Measurements from ENCODE around the gene EXOC3. TPM values are rescaled to one million over a fixed set of nuclear protein-coding genes. Genes with fewer than 3 reads are reported as not detected.
A peak's percentile ranks its signal among the peaks of the same experiment; 100 is the strongest.

The EXOC3 gene
- total and polyA plus RNA-seq, 2 of the 4 experiments (the other 2 are of a cell fraction) = 35.1 to 47.5 TPM

DNA sequence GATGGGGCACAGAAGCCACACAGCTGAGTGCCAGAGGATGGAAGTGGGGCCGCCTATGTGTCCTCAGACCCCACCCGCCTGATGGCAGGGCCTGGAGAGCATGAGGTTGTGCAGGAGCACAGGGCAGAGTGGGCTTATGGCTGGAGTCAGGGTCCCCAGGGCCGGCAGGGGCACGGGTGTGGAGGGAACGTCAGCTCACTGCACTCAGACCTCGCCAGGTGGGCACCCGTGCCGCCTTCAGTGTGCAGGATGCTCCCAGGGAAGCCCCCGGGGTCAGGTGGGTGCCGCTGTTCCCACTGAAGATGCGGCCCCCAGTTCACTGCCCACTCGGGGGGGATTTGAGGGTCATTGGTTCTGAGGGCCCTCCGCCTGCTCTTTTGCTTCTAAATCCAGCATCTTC is 34.9 kb downstream of the EXOC3 start:
- Histone ChIP-seq H4K20me1 (ENCODE audit: insufficient read depth, low read length) (no peaks in the 10 kb centered on the region; the same call in 1 of the 2 replicates), H3K14ac (replicated peaks; ENCODE audit: low read depth, low read length) (no peak overlapping the region), H2AFZ (replicated peaks; ENCODE audit: low read length, poor library complexity) (no peak overlapping the region), H2AK9ac (replicated peaks; ENCODE audit: low read depth, low read length, poor library complexity) (peak overlapping the region; percentile 28), H3K4ac (ENCODE audit: low read depth, low read length) (no peak overlapping the region), H3K4me2 (ENCODE audit: low read depth, low read length) (no peak overlapping the region), H3K9me3 (ENCODE audit: control insufficient read depth, insufficient read depth, low read length) (no peaks in the 10 kb centered on the region), H4K5ac (ENCODE audit: low read depth, low read length) (no peak overlapping the region), H2BK15ac (ENCODE audit: low read depth, low read length) (no peak overlapping the region), H3K9ac (ENCODE audit: low read depth, low read length) (no peak overlapping the region), H2BK120ac (ENCODE audit: low read depth, low read length) (no peak overlapping the region), H3K23ac (ENCODE audit: low read depth, low read length) (no peak overlapping the region), H3K27me3 (ENCODE audit: control insufficient read depth, insufficient read depth, low read length) (no peaks in the 10 kb centered on the region), H2AK5ac (ENCODE audit: low read depth, low read length) (no peak overlapping the region), H4K8ac (ENCODE audit: low read depth in 2 of 2, low read length in 2 of 2) (no peak overlapping the region), H3K4me3 (ENCODE audit: insufficient read depth, low read depth, low read length) (no peak overlapping the region), H4K91ac (ENCODE audit: insufficient read depth, low read depth, low read length) (no peak overlapping the region), H3K18ac (ENCODE audit: low read depth, low read length) (no peak overlapping the region), H3K9me1 (ENCODE audit: insufficient read depth, low read length) (no peaks in the 10 kb centered on the region), H3K56ac (ENCODE audit: extremely low read depth, insufficient read depth, low read length) (no peak overlapping the region), H2BK20ac (ENCODE audit: low read depth, low read length) (no peak overlapping the region), H3K36me3 (ENCODE audit: control insufficient read depth, insufficient read depth, low read length) (no peaks in the 10 kb centered on the region), H3K27ac (ENCODE audit: insufficient read depth, low read length) (no peak overlapping the region), H3K79me1 (ENCODE audit: low read depth in 1 of 2, low read length in 2 of 2) (peaks cover 3% of the 10 kb centered on the region in 2 experiments; a peak in 2 of 4 replicates), H2BK5ac (ENCODE audit: low read depth, low read length, poor library complexity, severe bottlenecking) (no peak overlapping the region), H3K4me1 (ENCODE audit: control insufficient read depth, insufficient read depth, low read length) (peaks cover 2% of the 10 kb centered on the region; the same call in 1 of the 2 replicates)
- ChIA-PET POLR2A (ENCODE audit: unreplicated experiment) (interaction anchor here (0.5 kb wide), 1 partner anchor 50 kb away, joined by 3 read pairs; no protein-coding TSS in a partner anchor), CTCF (no interaction called here)
- 89% methylated on average over 11 of the region's 13 CpGs; no CpG with 5 or more reads in 1 of the 2 experiments for WGBS, 2 experiments (ENCODE audit: extremely low coverage in 2 of 2, insufficient read length in 1 of 2)
- no TSS peak for BruUV-seq (replicated peaks)
- ATAC-seq (ENCODE audit: low read depth) = no peak
- TF ChIP-seq SMC3 (IDR thresholded peaks at IDR 0.05; ENCODE audit: low read depth, low read length) (no peak), FOS (IDR thresholded peaks at IDR 0.05; ENCODE audit: low read depth, low read length) (no peak), MAZ (IDR thresholded peaks at IDR 0.05; ENCODE audit: borderline replicate concordance, low read depth, low read length) (no peak), NFE2L2 (IDR thresholded peaks at IDR 0.05; ENCODE audit: low read depth, low read length) (no peak)
- TF ChIP-seq, protein P1, sequence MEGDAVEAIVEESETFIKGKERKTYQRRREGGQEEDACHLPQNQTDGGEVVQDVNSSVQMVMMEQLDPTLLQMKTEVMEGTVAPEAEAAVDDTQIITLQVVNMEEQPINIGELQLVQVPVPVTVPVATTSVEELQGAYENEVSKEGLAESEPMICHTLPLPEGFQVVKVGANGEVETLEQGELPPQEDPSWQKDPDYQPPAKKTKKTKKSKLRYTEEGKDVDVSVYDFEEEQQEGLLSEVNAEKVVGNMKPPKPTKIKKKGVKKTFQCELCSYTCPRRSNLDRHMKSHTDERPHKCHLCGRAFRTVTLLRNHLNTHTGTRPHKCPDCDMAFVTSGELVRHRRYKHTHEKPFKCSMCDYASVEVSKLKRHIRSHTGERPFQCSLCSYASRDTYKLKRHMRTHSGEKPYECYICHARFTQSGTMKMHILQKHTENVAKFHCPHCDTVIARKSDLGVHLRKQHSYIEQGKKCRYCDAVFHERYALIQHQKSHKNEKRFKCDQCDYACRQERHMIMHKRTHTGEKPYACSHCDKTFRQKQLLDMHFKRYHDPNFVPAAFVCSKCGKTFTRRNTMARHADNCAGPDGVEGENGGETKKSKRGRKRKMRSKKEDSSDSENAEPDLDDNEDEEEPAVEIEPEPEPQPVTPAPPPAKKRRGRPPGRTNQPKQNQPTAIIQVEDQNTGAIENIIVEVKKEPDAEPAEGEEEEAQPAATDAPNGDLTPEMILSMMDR (conservative IDR thresholded peaks at IDR 0.05; ENCODE audit: low read depth, low read length) = no peak
- intact Hi-C loops (cut with micrococcal nuclease) = loop anchor here (10.0 kb wide), 1 partner anchor 427 kb away; no protein-coding TSS in a partner anchor
- in situ Hi-C loops (cut with MboI; ENCODE audit: low sequenced_read_pairs) = no loop called here
- dilution Hi-C loops (cut with HindIII; ENCODE audit: low sequenced_read_pairs, unreplicated experiment) = no loop called here
- no peak for DNase-seq
